Endothelial cell (in vitro differentiated cells): ENCODE results near the gene TRPM7. TPM values are rescaled to one million over a fixed set of nuclear protein-coding genes. Genes with fewer than 3 reads are reported as not detected.

Source experiments
- DNase-seq: peaks from one replicate; pipeline ENCODE4 v3.0.0; 2021; ENCODE audit warnings: low spot score
- H3K27ac Mint-ChIP-seq: one replicate; pipeline ENCODE4 v1.8.0; 2021; ENCODE audit warnings: mixed read lengths, inconsistent platforms; ENCODE audit not compliant: unreplicated experiment
- H3K27me3 Mint-ChIP-seq: one replicate; pipeline ENCODE4 v1.8.0; 2021; ENCODE audit warnings: mild to moderate bottlenecking, moderate library complexity, mixed read lengths, inconsistent platforms; ENCODE audit not compliant: unreplicated experiment
- H3K36me3 Mint-ChIP-seq: one replicate; pipeline ENCODE4 v1.8.0; 2021; ENCODE audit warnings: mild to moderate bottlenecking, low read depth, mixed read lengths, inconsistent platforms; ENCODE audit not compliant: unreplicated experiment
- H3K4me1 Mint-ChIP-seq: one replicate; pipeline ENCODE4 v1.8.0; 2021; ENCODE audit warnings: mild to moderate bottlenecking, mixed read lengths, inconsistent platforms; ENCODE audit not compliant: unreplicated experiment
- H3K4me3 Mint-ChIP-seq: one replicate; pipeline ENCODE4 v1.8.0; 2021; ENCODE audit warnings: mild to moderate bottlenecking, mixed read lengths, inconsistent platforms; ENCODE audit not compliant: unreplicated experiment
- H3K9me3 Mint-ChIP-seq: one replicate; pipeline ENCODE4 v1.8.0; 2021; ENCODE audit warnings: mixed read lengths, inconsistent platforms; ENCODE audit not compliant: unreplicated experiment
- total RNA-seq: library from RNA; stranded (reverse); fragmentation: NEBNext Ultra II Directional; extraction: Animal tissue kit (Norgen Biotek cat#: 25700); gene quantifications from one replicate; pipeline ENCODE4 v1.2.1, GENCODE V29; 2021; ENCODE audit not compliant: unreplicated experiment
- TF ChIP-seq, protein P1 (sequence below): fragments of 200-600 bp; sonication (generic); IDR thresholded peaks from one replicate; pipeline ENCODE4 v1.5.0; 2021; ENCODE audit warnings: antibody characterized with exemption; ENCODE audit not compliant: unreplicated experiment

Gene TRPM7
- total RNA-seq, 1 donor from 2014 or later = 22.6 TPM

DNA sequence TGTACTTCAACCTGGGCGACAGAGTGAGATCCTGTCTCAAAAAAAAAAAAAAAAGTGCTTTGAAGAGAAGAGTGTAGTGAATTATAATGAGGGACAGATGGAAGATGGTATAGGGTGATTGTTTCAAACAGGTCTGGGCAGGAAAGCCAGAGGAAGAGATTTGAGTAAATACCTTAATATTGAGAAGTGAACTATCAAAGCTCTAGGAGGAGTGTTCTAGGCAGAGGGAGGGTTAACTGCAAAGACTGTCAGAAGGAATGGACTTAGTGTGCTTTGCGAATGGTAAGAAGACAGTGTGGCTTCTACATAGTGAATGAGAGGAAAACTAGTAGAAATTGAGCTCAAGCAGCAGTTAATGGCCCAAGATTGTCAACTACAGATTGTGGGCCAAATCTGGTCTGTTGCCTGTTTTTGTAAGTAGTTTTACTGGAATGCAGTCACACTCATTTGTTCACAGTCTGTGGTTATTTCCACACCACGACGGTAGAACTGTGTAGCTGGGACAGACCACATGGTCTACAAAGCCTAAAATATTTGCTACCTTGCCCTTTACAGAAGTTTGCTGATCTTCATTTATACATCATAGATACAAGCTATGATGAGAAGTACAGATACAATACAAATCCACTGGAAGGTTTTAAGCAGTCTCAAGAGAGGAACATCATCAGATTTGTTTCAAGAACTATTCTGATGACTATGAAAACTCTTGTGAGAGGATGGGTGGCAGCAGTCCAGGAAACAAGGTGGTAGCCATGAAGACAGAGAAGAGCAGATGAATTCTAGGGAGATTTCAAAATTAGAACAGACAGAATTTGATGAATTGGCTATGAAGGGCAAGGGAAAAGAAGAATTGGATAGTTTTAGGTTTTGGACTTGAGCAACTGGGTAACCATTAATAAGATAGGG, 123.6 kb downstream of the TRPM7 start:
- Mint-ChIP-seq H3K4me3 (no peak overlapping the region), H3K27ac (no peak overlapping the region), H3K36me3 (peaks cover 4% of the 10 kb centered on the region), H3K27me3 (no peaks in the 10 kb centered on the region), H3K4me1 (no peaks in the 10 kb centered on the region), H3K9me3 (no peaks in the 10 kb centered on the region)
- DNase-seq = no peak
- TF ChIP-seq, protein P1, sequence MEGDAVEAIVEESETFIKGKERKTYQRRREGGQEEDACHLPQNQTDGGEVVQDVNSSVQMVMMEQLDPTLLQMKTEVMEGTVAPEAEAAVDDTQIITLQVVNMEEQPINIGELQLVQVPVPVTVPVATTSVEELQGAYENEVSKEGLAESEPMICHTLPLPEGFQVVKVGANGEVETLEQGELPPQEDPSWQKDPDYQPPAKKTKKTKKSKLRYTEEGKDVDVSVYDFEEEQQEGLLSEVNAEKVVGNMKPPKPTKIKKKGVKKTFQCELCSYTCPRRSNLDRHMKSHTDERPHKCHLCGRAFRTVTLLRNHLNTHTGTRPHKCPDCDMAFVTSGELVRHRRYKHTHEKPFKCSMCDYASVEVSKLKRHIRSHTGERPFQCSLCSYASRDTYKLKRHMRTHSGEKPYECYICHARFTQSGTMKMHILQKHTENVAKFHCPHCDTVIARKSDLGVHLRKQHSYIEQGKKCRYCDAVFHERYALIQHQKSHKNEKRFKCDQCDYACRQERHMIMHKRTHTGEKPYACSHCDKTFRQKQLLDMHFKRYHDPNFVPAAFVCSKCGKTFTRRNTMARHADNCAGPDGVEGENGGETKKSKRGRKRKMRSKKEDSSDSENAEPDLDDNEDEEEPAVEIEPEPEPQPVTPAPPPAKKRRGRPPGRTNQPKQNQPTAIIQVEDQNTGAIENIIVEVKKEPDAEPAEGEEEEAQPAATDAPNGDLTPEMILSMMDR = no peak

DNA sequence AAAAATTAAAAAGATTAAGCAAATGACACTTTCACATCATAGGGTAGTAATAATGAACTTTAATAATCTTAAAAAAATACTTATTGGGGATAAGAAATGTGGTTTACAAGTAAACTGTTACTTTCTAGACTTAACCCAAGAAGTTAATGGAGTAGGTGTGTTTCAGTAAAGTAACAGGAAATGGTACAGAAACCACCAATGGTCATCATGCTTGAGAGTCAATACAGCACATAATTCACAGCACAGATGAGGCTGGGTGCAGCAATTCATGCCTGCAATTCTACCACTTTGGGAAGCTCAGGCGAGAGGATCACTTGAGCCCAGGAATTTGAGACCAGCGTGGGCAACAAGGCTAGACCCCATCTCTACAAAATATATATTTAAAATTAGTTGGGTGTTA, 128.6 kb downstream of the TRPM7 start:
- H3K4me3 Mint-ChIP-seq = no peak overlapping the region
- DNase-seq = no peak
- H3K27ac Mint-ChIP-seq = no peak overlapping the region
- peaks cover 4% of the 10 kb centered on the region for H3K27me3 Mint-ChIP-seq
- H3K4me1 Mint-ChIP-seq = no peaks in the 10 kb centered on the region
- no peaks in the 10 kb centered on the region for H3K9me3 Mint-ChIP-seq
- TF ChIP-seq, protein P1 = no peak
- peaks cover 4% of the 10 kb centered on the region for H3K36me3 Mint-ChIP-seq

DNA sequence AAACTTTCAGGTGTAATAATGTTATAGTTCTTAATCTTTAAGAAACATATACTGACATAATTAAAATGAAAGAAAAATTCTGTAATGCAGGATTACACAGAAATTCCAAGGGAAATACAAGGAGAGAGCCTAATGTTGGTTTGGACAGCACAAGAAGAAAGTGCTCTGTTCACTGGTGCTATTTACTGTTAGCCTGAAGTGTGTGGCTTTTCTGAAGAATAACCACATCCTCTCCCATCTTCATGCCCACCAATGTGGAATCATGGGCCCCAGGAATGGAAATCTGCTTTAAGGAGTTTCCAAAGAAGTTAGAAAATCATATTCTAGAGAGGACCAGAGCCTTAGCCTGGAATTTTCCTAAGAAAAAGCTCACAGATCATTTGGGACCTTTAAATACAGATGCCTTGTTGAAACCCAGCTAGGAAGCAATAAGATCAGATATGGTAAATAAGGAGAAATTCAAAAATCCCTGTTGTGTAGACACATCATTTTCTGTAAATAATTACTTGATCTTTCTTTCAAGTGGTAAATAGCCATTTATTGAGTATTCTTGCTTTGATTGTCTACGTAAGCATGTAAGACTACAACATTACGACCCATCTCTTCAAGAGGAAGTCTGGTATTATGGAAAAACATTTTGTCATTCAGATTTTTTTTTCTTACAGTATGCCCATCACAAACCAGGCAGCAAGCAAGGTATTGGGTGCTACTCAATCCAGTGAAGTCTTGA, 129.8 kb downstream of the TRPM7 start:
- no peaks in the 10 kb centered on the region for H3K36me3 Mint-ChIP-seq
- no peak for DNase-seq
- H3K4me3 Mint-ChIP-seq = no peak overlapping the region
- no peaks in the 10 kb centered on the region for H3K9me3 Mint-ChIP-seq
- TF ChIP-seq, protein P1 = no peak
- H3K4me1 Mint-ChIP-seq = peaks cover 2% of the 10 kb centered on the region
- no peak overlapping the region for H3K27ac Mint-ChIP-seq
- H3K27me3 Mint-ChIP-seq = peaks cover 4% of the 10 kb centered on the region

DNA sequence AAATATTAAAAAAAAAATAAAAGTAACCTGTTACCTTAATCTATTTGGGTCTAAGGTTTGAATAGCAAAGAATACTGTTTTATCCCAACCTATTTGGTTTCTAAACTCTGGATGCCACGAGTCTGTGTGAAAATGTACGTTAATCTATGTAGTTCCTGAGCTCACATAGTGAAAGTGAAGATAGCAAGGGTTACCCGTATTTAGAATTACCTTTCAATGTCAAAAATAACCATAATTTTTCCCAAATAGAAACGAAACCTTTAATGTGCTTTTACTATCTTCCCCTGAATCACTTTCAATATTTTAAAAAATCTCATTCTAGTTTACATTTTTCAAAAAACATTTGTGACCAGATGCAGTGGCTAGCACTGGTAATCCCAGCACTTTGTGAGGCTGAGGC, 134.4 kb downstream of the TRPM7 start:
- Mint-ChIP-seq H3K4me3 (no peak overlapping the region), H3K4me1 (peaks cover 6% of the 10 kb centered on the region), H3K9me3 (no peaks in the 10 kb centered on the region), H3K27ac (no peak overlapping the region), H3K27me3 (peaks cover 4% of the 10 kb centered on the region), H3K36me3 (no peaks in the 10 kb centered on the region)
- TF ChIP-seq, protein P1 = no peak
- DNase-seq = no peak

DNA sequence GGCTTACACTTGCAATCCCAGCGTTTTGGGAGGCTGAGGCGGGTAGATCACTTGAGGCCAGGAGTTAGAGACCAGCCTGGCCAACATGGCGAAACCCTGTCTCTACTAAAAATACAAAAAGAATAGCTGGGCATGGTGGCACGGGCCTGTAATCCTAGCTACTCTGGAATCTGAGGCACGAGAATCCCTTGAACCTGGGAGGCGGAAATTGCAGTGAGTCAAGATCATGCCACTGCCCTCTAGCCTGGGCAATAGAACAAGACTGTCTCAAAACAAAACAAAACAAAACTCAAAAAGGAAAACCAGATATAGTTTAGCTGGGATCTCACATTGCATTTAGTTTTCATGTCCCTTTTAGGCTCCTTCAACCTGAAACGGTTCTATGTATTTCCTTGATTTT, 137.3 kb downstream of the TRPM7 start:
- H3K4me1 Mint-ChIP-seq = peaks cover 12% of the 10 kb centered on the region
- no peaks in the 10 kb centered on the region for H3K36me3 Mint-ChIP-seq
- TF ChIP-seq, protein P1 = no peak
- H3K27me3 Mint-ChIP-seq = peaks cover 2% of the 10 kb centered on the region
- no peak for DNase-seq
- no peak overlapping the region for H3K27ac Mint-ChIP-seq
- H3K9me3 Mint-ChIP-seq = no peaks in the 10 kb centered on the region
- no peak overlapping the region for H3K4me3 Mint-ChIP-seq
